Stimulated activated CD4-positive, alpha-beta T cell treated with anti-CD3 and anti-CD28 coated beads, TNF-alpha, amount 100 ng/mL, for 1 hour (primary cell): ENCODE results near the gene RAI1.

Experiments used
- DNase-seq, 3 donors: peaks; one replicate each; pipeline ENCODE4 v3.0.0-alpha.2; 2020; ENCODE audit warnings: low read depth in 3 of 3, low spot score in 1 of 3

Gene RAI1

GRCh38 chr17:17782523-17783115, 101.4 kb downstream of the RAI1 start:
- DNase-seq, result no peak

DNA sequence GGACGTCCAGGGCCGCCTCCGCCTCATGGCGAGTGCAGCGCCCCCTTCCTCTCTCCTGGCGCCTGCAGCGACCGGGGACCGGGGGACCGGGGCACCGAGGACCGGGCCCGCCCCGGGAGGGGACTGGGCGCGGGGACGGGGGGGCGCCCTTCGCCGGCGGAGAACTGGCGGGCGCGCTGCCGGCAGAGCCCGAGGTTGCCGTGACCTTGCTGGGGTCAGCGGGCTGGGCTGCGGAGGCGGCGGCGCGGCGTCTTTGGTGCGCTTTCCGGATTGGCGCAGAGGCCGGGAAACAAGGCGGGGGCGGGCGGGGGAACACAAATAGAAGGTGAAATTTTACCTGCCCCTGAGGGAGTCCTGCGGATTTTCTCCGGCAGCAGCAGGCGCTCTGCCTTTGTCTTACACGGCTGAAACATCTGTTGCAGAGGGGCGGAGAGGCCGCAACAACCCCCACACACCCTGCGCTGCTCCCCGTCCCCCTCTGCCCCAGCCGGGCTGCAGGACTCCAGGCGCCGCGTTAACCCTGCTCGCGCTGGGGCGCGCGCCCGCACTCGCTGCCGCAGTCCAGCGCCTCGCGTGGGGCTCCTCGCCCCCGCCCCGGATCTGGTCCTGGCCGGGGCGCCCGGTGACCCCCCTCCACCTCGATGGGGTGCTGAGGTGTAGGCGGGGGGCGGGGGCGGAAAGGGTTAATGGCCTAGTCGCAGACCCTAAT, 102.0 kb downstream of the RAI1 start:
- peak in 2 of 3 donors; percentile 37 to 41 for DNase-seq

DNA sequence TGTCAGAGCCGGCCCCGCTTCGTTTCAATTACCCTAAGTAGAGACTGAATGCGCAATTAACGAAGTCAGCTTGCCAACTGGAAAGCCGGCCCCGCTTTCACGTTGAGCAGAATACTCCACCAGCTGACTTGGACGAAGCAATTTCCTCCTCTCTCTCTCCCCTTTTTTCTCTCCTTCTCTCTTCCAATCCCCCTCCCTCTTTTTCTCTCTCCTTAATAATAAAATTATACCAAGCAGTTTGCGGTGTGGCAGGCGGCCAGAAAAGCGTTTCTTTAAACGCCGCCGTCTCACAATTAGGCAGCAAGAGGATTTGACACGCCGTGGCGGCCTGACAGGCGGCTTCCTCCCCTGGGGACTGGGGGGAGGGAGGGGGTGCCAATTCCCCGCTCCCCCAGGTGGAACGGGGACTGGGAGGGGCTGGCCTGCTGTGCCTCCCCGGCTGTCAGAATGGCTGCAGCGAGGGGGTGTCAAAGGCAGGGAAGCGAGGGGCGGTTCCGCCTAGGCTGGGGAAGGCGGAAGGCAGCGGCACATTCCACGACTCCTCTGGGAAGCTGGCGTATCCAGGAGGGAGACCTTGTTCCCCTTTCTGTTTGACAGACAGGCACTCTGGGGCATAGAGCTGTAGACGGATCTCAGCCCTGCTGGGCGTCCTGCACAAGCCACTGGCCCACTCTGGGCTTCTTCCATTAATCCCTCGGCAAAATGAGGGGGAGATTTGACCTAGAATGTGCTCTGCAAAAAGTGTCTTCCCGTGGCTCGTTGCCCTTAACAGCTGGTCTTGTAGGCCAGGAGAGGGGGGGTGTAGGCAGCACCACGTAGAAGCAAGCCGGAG, 102.8 kb downstream of the RAI1 start:
- DNase-seq, result no peak

- no peak for DNase-seq
Observed at GRCh38 chr17:17784657-17785267, 103.5 kb downstream of the RAI1 start.

DNA sequence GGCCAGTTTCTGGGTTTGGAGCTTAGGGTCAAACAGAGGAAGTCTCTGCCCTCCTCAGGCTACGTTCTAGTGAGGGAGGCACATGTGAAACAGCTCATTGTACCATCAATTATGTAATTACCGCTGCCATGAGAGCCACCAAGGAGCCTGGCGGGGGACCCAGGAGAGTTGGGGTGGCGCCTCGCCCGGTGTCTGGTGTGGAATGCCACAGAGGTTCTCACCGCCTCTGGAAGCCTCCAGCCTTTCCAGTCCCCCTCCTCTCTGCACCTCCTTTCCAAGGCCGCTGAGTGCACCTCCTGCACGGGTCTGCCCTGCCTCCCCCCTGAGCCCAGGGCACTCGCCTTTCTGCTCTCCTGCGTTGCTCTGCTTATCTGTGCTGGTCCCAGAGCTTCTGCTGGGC, 104.1 kb downstream of the RAI1 start:
- no peak for DNase-seq

DNA sequence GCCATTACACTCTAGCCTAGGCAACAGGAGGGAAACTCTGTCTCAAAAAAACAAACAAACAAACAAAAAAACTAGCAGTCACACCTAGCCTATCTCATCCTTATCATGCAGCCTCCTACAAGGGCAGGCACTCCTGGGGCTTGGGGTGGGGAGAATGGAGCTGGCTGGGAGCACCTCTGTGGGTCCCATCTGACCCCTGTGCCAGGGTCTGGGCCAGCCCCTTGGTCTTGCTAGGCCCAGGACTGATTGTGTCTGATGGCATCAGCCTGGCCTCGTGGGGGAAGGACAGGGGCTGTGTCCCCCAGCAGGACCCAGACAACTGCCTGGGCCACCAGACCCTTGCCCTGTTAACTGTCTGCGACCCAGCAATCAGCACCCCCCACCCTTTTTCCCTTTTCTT, 105.7 kb downstream of the RAI1 start:
- DNase-seq, result no peak

- no peak for DNase-seq
Observed at GRCh38 chr17:17787568-17787967, 106.3 kb downstream of the RAI1 start.

DNA sequence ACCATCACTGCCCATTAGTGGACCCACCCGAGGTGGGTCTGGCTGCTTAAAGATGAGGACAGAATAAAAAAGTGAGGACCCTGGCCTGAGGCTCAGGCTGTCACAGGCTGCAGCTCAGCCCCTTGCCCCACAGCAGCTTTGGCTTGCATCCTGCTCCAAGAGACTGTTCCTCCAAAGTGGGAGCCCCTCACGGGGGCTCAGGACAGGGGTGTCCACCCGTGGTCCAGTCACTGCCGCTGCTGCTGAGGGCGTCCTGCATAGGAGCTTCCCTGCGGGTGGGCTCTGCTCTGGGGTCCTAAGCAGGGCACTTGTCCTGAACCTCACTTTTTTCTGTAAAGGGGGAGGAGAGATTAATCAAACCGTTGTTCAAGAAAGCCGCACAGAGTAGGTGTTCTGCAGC, 107.7 kb downstream of the RAI1 start:
- no peak for DNase-seq

DNA sequence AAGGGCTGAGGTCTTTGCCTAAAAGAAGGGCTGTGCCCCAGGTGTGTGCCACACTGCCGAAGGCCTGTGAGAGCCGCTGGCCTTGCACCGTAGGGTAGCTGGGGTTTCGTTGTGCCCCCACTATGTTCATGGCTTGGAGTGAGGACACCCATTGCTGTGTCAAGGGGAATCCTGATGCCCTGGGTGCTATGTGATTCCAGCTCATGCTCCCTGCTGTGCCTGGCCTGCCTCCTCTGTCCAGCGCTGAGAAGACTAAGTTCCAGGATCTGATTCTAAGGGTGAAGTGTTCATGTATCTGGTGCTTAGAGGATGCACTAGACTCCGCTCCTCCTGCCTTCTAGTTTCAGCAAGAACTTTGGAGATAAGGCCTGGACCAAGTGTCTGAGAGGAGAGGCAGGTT, 108.2 kb downstream of the RAI1 start:
- DNase-seq, result no peak

DNA sequence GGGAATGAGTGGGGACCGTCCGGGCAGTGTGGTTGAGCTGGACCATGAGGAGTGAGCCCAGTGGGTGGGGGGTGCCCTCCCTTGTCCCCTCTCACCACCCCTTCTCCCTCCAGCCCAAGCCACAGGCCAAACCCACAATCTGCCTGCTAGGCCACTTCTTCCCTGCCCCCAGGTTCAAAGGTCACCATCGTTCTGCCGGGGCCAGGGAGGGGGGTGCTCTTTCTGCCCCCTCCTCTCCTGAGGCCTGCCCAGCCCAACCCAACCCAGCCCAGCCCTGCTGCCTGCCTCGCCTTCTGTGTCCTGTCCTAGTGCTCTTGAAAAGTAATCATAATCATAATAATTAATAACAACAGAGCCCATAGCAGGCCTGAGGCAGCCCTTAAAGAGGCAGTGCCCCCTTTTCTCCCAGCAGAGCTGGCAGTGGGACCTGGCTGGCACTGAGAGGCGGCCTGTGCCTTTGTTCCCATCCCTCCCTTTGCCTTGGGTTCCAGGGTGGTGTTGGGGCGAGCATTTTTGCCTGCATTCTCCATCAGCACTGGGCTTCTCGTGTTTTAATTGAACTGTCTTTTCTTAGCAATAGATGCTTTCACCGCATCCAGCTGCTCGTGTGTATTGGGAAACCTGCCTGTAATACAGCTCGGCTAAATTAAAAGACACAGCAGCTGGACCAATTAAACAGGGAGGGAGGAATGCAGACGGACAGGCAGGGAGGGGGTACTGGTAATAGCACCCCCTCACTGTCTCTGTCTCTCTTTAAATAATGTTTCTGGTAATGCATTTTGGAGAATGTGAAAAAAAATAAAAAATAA, 108.8 kb downstream of the RAI1 start:
- no peak for DNase-seq

DNA sequence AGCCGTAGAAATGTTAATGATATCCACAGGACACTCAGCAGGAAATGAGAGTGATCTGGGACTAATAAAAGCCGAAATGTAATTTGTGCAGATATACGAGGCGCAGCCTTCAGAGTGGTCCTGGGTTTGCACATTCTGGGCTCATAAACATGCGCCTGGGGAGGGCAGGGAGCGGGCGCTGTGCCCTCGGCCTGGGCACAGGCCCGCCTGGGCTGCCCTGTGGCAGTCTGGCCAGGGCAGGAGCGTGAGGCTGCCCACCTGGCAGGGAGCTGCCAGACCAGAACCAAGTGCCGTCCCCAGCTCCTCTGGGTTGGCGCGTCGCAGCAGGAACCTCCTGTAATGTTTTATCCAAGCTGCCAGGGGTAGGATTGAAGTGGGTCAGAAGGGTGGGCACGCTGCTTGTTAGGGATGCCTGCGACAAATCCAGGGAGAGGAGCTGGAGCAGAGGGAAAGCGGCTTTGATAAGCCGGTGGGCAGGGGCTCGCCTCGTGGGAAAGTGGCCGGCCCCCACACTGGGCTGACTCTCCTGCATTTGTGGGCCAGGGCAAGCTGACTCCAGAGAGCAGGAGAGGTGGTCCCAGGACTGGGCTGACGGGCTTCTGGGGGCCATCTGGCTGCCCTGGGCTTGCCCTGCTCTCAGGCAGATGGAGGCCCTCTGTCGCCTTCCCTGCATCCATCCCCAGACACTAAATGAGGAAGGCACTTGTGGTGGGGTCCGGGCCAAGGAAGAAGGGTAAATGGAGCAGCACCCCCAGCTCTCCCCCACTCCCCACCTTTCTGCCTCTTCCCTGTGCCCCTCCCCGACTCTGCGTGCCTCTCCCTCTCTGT, 109.6 kb downstream of the RAI1 start:
- DNase-seq, result no peak

DNA sequence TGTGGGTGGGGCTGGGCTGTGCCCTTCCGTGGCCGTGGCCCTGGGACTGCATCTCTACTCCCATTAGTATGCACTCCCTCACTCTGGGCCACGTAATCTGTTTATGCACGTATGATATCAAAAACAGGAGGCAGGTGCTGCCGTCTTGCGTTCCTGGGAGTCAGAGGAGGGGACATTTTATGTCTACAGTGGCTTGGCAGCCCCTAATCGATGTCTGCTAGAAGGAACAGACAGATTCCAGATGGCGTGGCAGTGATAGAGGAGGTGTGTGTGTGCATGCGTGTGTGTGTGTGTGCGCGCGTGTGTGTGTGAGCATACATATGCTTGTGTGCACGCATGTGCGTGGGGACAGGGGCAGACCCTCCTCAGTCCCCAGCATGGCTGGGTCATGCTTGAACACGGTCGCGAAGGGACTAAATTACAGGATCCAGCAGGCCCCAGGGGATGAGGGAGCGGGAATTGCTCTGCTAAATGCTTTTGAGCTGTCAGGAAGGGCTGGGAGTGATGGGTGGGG, 110.8 kb downstream of the RAI1 start:
- DNase-seq, result no peak

GRCh38 chr17:17792551-17793377, 111.5 kb downstream of the RAI1 start:
- peak in 2 of 3 donors; percentile 10 to 30 for DNase-seq

GRCh38 chr17:17793378-17794214, 112.3 kb downstream of the RAI1 start:
- DNase-seq, result no peak

- no peak for DNase-seq
Observed at GRCh38 chr17:17794382-17794781, 113.1 kb downstream of the RAI1 start.

GRCh38 chr17:17795296-17795695, 114.0 kb downstream of the RAI1 start:
- no peak for DNase-seq

GRCh38 chr17:17795946-17796786, 114.9 kb downstream of the RAI1 start:
- DNase-seq, result no peak
